HEK293 (cell line): Measurements from ENCODE around the gene SVIL.

ENCODE experiments used
- ZNF16 ChIP-seq: fragments of 450-650 bp; formaldehyde crosslinking; IDR thresholded peaks from 2 replicates; pipeline ENCODE4 v1.5.1; 2016; ENCODE audit warnings: low read depth, missing biosample characterization, missing genetic modification characterization
- ZNF335 ChIP-seq: fragments of 450-650 bp; formaldehyde crosslinking; conservative IDR thresholded peaks from 2 replicates; pipeline ENCODE4 v1.5.1; 2016; ENCODE audit warnings: missing biosample characterization, missing genetic modification characterization
- ZNF350 ChIP-seq: fragments of 450-650 bp; formaldehyde crosslinking; IDR thresholded peaks from 2 replicates; pipeline ENCODE4 v1.5.0; 2017; ENCODE audit warnings: missing biosample characterization, mild to moderate bottlenecking, missing genetic modification characterization
- ZNF404 ChIP-seq: fragments of 450-650 bp; formaldehyde crosslinking; IDR thresholded peaks from 2 replicates; pipeline ENCODE4 v1.5.1; 2017; ENCODE audit warnings: missing biosample characterization, missing genetic modification characterization
- TF ChIP-seq, protein P1 (sequence below): fragments of 450-650 bp; formaldehyde crosslinking; IDR thresholded peaks from 2 replicates; pipeline ENCODE4 v1.5.1; 2016; ENCODE audit warnings: missing biosample characterization, missing genetic modification characterization
- TF ChIP-seq, protein P2 (sequence below): fragments of 450-650 bp; formaldehyde crosslinking; IDR thresholded peaks from 2 replicates; pipeline ENCODE4 v1.5.1; 2016; ENCODE audit warnings: missing biosample characterization, missing genetic modification characterization
- TF ChIP-seq, protein P3 (sequence below): fragments of 450-650 bp; formaldehyde crosslinking; IDR thresholded peaks from 2 replicates; pipeline ENCODE4 v1.5.1; 2016; ENCODE audit warnings: missing biosample characterization, missing genetic modification characterization

DNA sequence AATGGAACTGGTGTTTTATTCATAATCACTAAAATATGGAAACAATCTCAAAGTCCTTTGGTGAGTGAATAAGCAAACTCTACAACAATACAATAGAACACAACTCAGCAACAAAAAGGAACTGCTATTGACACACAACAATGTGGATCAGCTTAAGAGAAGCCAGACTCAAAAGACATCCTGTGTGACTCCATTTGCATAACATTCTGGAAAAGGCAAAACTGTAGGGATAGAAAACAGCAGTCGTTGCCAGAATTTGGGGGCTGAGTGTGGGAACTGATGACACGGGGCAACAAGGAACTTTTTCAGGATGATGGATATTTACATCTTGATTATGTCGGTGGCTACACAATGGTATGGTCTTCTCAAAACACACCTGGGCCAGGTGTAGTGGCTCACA lies 32.4 kb upstream of the SVIL start:
- TF ChIP-seq, protein P1, sequence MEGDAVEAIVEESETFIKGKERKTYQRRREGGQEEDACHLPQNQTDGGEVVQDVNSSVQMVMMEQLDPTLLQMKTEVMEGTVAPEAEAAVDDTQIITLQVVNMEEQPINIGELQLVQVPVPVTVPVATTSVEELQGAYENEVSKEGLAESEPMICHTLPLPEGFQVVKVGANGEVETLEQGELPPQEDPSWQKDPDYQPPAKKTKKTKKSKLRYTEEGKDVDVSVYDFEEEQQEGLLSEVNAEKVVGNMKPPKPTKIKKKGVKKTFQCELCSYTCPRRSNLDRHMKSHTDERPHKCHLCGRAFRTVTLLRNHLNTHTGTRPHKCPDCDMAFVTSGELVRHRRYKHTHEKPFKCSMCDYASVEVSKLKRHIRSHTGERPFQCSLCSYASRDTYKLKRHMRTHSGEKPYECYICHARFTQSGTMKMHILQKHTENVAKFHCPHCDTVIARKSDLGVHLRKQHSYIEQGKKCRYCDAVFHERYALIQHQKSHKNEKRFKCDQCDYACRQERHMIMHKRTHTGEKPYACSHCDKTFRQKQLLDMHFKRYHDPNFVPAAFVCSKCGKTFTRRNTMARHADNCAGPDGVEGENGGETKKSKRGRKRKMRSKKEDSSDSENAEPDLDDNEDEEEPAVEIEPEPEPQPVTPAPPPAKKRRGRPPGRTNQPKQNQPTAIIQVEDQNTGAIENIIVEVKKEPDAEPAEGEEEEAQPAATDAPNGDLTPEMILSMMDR (tag by site-specific recombination): no peak
- TF ChIP-seq ZNF350 (no peak), ZNF404 (tag by site-specific recombination) (no peak), ZNF16 (tag by site-specific recombination) (no peak), ZNF335 (tag by site-specific recombination) (no peak)
- TF ChIP-seq, protein P2, sequence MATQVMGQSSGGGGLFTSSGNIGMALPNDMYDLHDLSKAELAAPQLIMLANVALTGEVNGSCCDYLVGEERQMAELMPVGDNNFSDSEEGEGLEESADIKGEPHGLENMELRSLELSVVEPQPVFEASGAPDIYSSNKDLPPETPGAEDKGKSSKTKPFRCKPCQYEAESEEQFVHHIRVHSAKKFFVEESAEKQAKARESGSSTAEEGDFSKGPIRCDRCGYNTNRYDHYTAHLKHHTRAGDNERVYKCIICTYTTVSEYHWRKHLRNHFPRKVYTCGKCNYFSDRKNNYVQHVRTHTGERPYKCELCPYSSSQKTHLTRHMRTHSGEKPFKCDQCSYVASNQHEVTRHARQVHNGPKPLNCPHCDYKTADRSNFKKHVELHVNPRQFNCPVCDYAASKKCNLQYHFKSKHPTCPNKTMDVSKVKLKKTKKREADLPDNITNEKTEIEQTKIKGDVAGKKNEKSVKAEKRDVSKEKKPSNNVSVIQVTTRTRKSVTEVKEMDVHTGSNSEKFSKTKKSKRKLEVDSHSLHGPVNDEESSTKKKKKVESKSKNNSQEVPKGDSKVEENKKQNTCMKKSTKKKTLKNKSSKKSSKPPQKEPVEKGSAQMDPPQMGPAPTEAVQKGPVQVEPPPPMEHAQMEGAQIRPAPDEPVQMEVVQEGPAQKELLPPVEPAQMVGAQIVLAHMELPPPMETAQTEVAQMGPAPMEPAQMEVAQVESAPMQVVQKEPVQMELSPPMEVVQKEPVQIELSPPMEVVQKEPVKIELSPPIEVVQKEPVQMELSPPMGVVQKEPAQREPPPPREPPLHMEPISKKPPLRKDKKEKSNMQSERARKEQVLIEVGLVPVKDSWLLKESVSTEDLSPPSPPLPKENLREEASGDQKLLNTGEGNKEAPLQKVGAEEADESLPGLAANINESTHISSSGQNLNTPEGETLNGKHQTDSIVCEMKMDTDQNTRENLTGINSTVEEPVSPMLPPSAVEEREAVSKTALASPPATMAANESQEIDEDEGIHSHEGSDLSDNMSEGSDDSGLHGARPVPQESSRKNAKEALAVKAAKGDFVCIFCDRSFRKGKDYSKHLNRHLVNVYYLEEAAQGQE (tag by site-specific recombination): no peak
- TF ChIP-seq, protein P3, sequence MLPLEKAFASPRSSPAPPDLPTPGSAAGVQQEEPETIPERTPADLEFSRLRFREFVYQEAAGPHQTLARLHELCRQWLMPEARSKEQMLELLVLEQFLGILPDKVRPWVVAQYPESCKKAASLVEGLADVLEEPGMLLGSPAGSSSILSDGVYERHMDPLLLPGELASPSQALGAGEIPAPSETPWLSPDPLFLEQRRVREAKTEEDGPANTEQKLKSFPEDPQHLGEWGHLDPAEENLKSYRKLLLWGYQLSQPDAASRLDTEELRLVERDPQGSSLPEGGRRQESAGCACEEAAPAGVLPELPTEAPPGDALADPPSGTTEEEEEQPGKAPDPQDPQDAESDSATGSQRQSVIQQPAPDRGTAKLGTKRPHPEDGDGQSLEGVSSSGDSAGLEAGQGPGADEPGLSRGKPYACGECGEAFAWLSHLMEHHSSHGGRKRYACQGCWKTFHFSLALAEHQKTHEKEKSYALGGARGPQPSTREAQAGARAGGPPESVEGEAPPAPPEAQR: no peak
